Liver (tissue), 3 donors: ENCODE measurements around the gene SLC7A11.

Experiments used
- EGR1 ChIP-seq, 2 donors: IDR thresholded peaks; 2 replicates each; pipeline ENCODE4 v1.6.1; 2016 to 2018; ENCODE audit warnings: antibody characterized with exemption in 2 of 2, low read depth in 2 of 2
- FOXA1 ChIP-seq: IDR thresholded peaks from 2 replicates; pipeline ENCODE4 v1.6.1; 2016; ENCODE audit warnings: antibody characterized with exemption
- GABPA ChIP-seq, 2 donors: IDR thresholded peaks in 1 of 2; conservative IDR thresholded peaks in 1 of 2; 2 replicates each; pipeline ENCODE4 v1.6.1; 2016; ENCODE audit warnings: antibody characterized with exemption in 2 of 2, mild to moderate bottlenecking in 1 of 2, moderate library complexity in 1 of 2
- HNF4A ChIP-seq, 2 donors: conservative IDR thresholded peaks; 2 replicates each; pipeline ENCODE4 v1.6.1; 2016; ENCODE audit warnings: antibody characterized with exemption in 2 of 2, mild to moderate bottlenecking in 2 of 2
- JUND ChIP-seq, 2 donors: IDR thresholded peaks; 2 replicates each; pipeline ENCODE4 v1.6.1; 2016; ENCODE audit warnings: antibody characterized with exemption in 2 of 2
- NR2F2 ChIP-seq: IDR thresholded peaks from 2 replicates; pipeline ENCODE4 v1.6.1; 2016; ENCODE audit warnings: antibody characterized with exemption
- TAF1 ChIP-seq: conservative IDR thresholded peaks from 2 replicates; pipeline ENCODE4 v1.6.1; 2016; ENCODE audit warnings: antibody characterized with exemption, mild to moderate bottlenecking
- YY1 ChIP-seq: IDR thresholded peaks from 2 replicates; pipeline ENCODE4 v1.6.1; 2016; ENCODE audit warnings: antibody characterized with exemption, mild to moderate bottlenecking
- TF ChIP-seq, protein P1 (sequence below): fragments of 150-350 bp; IDR thresholded peaks from 2 replicates; pipeline ENCODE4 v1.5.1; 2017; ENCODE audit warnings: improper control_type of control experiment, low read depth, low read length; ENCODE audit not compliant: missing input control
- TF ChIP-seq, protein P2 (sequence below): IDR thresholded peaks from 2 replicates; pipeline ENCODE4 v1.6.1; 2016; ENCODE audit warnings: antibody characterized with exemption
- TF ChIP-seq, protein P3 (sequence below): IDR thresholded peaks from 2 replicates; pipeline ENCODE4 v1.6.1; 2016; ENCODE audit warnings: antibody characterized with exemption, mild to moderate bottlenecking
- TF ChIP-seq, protein P4 (sequence below): IDR thresholded peaks from 2 replicates; pipeline ENCODE4 v1.6.1; 2016; ENCODE audit warnings: antibody characterized with exemption
- donor health status: healthy.
- donor health status: healthy.

DNA sequence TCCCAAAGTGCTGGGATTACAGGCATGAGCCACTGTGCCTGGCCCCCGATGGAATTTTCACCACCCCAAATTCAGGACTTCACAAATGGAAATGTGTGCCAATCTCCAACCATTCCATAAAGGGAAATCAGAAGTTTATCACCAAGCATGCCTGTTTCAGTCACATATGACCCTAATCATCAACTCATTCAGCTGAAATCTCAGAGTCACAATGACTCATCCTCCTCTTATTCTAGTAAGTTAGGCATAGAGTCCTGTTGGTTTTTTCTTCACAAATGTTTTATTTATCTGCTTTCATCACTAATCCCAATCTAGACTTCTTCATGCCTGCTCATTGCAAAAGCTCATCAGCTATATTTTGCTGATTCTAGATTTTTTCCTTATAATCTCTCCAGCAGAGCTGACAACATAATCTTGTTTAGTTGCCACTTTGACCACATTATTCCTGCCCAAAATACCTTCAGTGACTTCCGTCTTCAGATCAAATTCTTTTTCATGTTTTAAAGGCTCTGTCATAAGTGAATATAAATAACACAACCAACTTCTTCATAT lies 83.3 kb downstream of the SLC7A11 start:
- TF ChIP-seq, protein P1, sequence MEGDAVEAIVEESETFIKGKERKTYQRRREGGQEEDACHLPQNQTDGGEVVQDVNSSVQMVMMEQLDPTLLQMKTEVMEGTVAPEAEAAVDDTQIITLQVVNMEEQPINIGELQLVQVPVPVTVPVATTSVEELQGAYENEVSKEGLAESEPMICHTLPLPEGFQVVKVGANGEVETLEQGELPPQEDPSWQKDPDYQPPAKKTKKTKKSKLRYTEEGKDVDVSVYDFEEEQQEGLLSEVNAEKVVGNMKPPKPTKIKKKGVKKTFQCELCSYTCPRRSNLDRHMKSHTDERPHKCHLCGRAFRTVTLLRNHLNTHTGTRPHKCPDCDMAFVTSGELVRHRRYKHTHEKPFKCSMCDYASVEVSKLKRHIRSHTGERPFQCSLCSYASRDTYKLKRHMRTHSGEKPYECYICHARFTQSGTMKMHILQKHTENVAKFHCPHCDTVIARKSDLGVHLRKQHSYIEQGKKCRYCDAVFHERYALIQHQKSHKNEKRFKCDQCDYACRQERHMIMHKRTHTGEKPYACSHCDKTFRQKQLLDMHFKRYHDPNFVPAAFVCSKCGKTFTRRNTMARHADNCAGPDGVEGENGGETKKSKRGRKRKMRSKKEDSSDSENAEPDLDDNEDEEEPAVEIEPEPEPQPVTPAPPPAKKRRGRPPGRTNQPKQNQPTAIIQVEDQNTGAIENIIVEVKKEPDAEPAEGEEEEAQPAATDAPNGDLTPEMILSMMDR: no peak
- TF ChIP-seq TAF1 (no peak), YY1 (no peak), EGR1 (IDR thresholded peaks at IDR 0.05; ENCODE audit: low read depth in 2 of 2) (no peak), FOXA1 (no peak), HNF4A (conservative IDR thresholded peaks at IDR 0.05) (no peak), JUND (IDR thresholded peaks at IDR 0.05) (no peak), NR2F2 (no peak), GABPA (IDR thresholded peaks at IDR 0.05 in 1 of 2, conservative IDR thresholded peaks at IDR 0.05 in 1 of 2) (no peak)
- TF ChIP-seq, protein P2, sequence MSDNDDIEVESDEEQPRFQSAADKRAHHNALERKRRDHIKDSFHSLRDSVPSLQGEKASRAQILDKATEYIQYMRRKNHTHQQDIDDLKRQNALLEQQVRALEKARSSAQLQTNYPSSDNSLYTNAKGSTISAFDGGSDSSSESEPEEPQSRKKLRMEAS: no peak
- TF ChIP-seq, protein P3, sequence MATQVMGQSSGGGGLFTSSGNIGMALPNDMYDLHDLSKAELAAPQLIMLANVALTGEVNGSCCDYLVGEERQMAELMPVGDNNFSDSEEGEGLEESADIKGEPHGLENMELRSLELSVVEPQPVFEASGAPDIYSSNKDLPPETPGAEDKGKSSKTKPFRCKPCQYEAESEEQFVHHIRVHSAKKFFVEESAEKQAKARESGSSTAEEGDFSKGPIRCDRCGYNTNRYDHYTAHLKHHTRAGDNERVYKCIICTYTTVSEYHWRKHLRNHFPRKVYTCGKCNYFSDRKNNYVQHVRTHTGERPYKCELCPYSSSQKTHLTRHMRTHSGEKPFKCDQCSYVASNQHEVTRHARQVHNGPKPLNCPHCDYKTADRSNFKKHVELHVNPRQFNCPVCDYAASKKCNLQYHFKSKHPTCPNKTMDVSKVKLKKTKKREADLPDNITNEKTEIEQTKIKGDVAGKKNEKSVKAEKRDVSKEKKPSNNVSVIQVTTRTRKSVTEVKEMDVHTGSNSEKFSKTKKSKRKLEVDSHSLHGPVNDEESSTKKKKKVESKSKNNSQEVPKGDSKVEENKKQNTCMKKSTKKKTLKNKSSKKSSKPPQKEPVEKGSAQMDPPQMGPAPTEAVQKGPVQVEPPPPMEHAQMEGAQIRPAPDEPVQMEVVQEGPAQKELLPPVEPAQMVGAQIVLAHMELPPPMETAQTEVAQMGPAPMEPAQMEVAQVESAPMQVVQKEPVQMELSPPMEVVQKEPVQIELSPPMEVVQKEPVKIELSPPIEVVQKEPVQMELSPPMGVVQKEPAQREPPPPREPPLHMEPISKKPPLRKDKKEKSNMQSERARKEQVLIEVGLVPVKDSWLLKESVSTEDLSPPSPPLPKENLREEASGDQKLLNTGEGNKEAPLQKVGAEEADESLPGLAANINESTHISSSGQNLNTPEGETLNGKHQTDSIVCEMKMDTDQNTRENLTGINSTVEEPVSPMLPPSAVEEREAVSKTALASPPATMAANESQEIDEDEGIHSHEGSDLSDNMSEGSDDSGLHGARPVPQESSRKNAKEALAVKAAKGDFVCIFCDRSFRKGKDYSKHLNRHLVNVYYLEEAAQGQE: no peak
- TF ChIP-seq, protein P4, sequence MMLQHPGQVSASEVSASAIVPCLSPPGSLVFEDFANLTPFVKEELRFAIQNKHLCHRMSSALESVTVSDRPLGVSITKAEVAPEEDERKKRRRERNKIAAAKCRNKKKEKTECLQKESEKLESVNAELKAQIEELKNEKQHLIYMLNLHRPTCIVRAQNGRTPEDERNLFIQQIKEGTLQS: no peak
